AG04449 (cell line): Measurements from ENCODE around the gene PLRG1.

ENCODE experiments used
- CTCF ChIA-PET: fragments of 350-600 bp; formaldehyde crosslinking; extraction: SDS; loops from one replicate; lab custom pipeline; 2021; ENCODE audit warnings: antibody characterized with exemption; lab: Yijun Ruan, JAX
- POLR2A ChIA-PET: fragments of 400-600, 350-600 bp; formaldehyde crosslinking; extraction: SDS; loops from one replicate; lab custom pipeline; 2020; ENCODE audit warnings: antibody characterized with exemption, inconsistent platforms; lab: Yijun Ruan, JAX
- DNase-seq: peaks from one replicate; pipeline ENCODE4 v3.0.0-alpha.2; 2010; ENCODE audit warnings: low read depth, low spot score
- H3K4me3 ChIP-seq: 2 replicates; pipeline ENCODE4 v1.5.1; 2011; ENCODE audit warnings: low read depth, mild to moderate bottlenecking, control low read depth, low read length
- TF ChIP-seq, protein P1 (sequence below): IDR thresholded peaks from one replicate; pipeline ENCODE4 v1.5.1; 2011; ENCODE audit warnings: mild to moderate bottlenecking, moderate library complexity, low read length, control low read depth, inconsistent platforms; ENCODE audit not compliant: insufficient read depth; ENCODE audit errors: missing control alignments

PLRG1 gene

DNA sequence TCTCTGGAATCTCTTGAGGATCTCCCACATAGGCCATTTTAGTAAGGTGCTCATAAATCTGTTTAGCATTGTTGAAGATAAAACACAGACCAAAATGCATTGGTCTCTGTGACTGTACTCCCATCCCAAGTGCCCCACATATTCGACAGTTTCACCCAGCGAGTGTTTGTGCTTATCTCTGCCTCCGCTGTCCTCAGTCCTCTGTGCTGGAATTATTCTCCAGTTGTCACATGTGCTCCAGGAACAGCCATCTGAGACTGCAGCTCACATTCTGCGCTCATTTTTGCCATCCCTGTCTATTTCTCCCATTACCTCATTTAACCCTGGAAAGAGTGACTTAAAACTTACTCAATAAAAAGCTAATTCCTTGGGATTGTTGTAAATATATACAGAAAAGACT lies 31.0 kb downstream of the PLRG1 start:
- H3K4me3 ChIP-seq = no peak overlapping the region
- ChIA-PET CTCF (no interaction called here), POLR2A (no interaction called here)
- TF ChIP-seq, protein P1, sequence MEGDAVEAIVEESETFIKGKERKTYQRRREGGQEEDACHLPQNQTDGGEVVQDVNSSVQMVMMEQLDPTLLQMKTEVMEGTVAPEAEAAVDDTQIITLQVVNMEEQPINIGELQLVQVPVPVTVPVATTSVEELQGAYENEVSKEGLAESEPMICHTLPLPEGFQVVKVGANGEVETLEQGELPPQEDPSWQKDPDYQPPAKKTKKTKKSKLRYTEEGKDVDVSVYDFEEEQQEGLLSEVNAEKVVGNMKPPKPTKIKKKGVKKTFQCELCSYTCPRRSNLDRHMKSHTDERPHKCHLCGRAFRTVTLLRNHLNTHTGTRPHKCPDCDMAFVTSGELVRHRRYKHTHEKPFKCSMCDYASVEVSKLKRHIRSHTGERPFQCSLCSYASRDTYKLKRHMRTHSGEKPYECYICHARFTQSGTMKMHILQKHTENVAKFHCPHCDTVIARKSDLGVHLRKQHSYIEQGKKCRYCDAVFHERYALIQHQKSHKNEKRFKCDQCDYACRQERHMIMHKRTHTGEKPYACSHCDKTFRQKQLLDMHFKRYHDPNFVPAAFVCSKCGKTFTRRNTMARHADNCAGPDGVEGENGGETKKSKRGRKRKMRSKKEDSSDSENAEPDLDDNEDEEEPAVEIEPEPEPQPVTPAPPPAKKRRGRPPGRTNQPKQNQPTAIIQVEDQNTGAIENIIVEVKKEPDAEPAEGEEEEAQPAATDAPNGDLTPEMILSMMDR = no peak
- no peak for DNase-seq

DNA sequence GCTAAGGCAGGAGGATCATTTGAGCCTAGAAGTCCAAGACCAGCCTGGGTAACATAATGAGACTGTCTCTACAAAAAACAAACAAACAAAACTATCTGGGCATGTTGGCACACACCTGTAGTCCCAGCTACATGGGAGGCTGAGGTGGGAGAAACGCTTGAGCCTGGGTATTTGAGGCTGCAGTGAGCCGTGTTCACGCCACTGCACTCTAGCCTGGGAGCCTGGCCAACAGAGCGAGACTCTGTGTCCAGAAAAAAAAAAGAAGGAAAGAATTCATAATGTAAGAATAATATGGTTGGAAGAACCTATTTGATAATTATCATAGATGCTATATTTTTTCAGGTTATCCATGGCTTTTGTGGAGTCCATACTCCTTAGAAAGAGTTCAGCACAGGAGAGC lies 32.6 kb downstream of the PLRG1 start:
- ChIA-PET POLR2A (no interaction called here), CTCF (interaction anchor here (1.5 kb wide), 1 partner anchor 11 kb away, joined by 4 read pairs; no protein-coding TSS in a partner anchor)

DNA sequence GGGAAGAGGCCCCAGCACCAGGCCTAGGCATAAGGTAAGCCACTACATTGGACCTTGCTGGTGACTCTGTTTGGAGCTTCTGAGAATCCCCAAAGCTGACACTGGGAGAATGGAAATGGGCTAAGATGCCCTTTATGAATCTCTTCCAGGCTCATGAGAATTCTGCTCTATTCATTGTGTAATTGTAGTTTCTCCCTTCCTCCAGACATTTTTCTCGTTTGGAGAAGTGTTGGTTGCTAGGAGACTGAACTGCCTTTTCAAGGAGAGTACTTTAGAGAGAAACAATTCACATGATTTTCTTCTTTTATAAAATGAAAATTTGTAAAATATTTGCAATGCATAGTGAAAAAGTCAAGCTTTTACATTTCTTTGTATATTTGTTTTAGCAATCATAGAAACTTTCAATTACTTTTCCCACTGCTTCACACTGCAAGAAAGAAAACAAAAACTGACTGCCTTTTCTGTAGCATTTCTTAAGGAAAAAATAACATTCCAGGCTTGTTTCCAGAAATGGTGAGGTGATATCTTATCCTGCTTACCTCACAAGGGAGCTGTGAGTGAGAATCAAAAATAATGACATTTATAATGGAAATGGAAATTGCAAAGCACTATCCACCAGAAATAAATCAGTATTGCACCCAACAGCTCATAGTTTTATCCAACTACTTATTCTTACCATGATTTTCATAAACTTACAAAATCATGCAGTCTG lies 33.7 kb downstream of the PLRG1 start:
- DNase-seq = no peak
- ChIA-PET POLR2A (no interaction called here), CTCF (interaction anchor here (1.1 to 1.5 kb wide), 2 partner anchors 10 to 30 kb away, joined by 3 to 4 read pairs; no protein-coding TSS in a partner anchor)
- TF ChIP-seq, protein P1 = no peak
- no peak overlapping the region for H3K4me3 ChIP-seq

More for the DNA sequence above, 32.6 kb downstream of the PLRG1 start:
- TF ChIP-seq, protein P1 = no peak
- DNase-seq = no peak
- H3K4me3 ChIP-seq = no peak overlapping the region

DNA sequence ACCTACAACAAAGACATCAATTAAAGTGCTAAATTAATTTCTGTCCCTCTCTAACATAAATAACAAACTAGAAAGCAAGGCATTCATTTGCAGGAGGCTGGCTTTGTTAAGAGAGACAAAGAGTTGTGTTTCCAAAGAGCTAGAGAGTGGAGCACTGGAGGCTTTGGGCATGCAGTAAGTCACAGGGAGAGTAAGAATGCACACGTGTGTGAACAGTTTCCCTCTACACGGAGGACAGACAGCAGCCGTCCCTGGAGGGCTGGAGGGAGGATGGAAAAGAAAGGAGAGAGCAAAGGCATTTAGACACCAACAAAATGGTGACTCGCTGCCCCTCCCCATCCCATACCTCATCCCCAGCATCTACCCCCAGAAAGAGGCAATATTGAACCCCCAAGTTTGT lies 38.2 kb downstream of the PLRG1 start:
- CTCF ChIA-PET = no interaction called here
- H3K4me3 ChIP-seq = no peak overlapping the region
- TF ChIP-seq, protein P1 = no peak
- POLR2A ChIA-PET = no interaction called here
- no peak for DNase-seq

DNA sequence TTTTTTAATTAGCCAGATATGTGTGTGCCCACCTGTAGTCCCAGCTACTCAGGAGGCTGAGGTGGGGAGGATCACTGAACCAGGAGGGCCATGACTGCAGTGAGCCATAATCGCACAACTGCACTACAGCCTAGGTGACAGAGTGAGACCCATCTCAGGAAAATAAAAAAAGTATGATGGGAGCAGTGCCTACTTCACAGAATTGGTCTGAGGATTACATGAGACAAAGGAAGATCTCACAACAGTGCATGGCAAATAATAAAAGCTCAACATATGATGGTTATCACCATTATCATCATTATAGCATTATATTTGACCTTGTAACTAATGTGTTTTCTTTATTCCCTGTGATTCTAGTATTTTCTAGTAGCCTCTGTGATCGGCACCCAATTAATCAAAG lies 38.7 kb downstream of the PLRG1 start:
- DNase-seq = no peak
- ChIA-PET POLR2A (no interaction called here), CTCF (interaction anchor here (0.6 kb wide), 1 partner anchor 39 kb away, joined by 3 read pairs; the partner anchor contains the start of gene PLRG1)
- H3K4me3 ChIP-seq = no peak overlapping the region
- TF ChIP-seq, protein P1 = no peak

DNA sequence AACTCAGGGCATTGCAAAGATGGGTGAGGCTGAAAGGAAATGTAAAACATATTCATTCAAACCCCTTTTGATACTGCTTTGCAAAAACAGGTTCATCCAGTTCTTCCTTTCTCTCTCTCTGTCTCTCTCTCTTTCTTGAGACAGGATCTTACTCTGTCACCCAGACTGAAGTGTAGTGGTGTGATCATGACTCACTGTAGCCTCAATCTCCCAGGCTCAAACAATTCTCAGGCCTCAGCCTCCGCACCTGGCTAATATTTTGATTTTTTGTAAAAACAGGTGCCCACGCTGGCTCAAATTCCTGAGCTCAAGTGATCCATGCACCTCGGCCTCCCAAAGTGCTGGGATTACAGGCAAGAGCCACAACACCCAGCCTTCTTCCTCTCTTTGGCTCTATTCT lies 43.0 kb downstream of the PLRG1 start:
- DNase-seq = no peak
- ChIA-PET POLR2A (interaction anchor here (0.7 kb wide), 1 partner anchor 111 kb away, joined by 3 read pairs; no protein-coding TSS in a partner anchor), CTCF (interaction anchor here (0.9 to 3.4 kb wide), 6 partner anchors 10 to 722 kb away, joined by 3 to 19 read pairs (median 5); no protein-coding TSS in a partner anchor)
- no peak overlapping the region for H3K4me3 ChIP-seq
- TF ChIP-seq, protein P1 = no peak
